Lung (tissue), 12 donors: ENCODE data around the gene OXCT2. TPM values are rescaled to one million over a fixed set of nuclear protein-coding genes. Genes with fewer than 3 reads are reported as not detected.

Source experiments
- ATAC-seq: fragments of 200-7000 bp; cut with Tn5 transposase; one replicate; pipeline ENCODE4 v1.9.1; 2020; ENCODE audit warnings: moderate number of reproducible peaks; ENCODE audit not compliant: insufficient read depth, low FRiP score
- DNase-seq, 3 donors: peaks; one replicate each; pipeline ENCODE4 v3.0.0-alpha.2; 2013 to 2017
- H3K27ac ChIP-seq, 2 donors: one replicate each; pipeline ENCODE4 v1.5.1; 2013; ENCODE audit warnings: mild to moderate bottlenecking in 2 of 2, moderate library complexity in 2 of 2, control low read depth in 1 of 2, inconsistent platforms in 1 of 2, low read depth in 1 of 2, low read length in 1 of 2
- H3K27me3 ChIP-seq, 3 donors: one replicate each; pipeline ENCODE4 v1.5.1; 2013; ENCODE audit warnings: low read length in 2 of 3; ENCODE audit not compliant: control insufficient read depth in 3 of 3, insufficient read depth in 3 of 3
- H3K36me3 ChIP-seq, 4 donors: one replicate each; pipeline ENCODE4 v1.5.1; 2013; ENCODE audit warnings: low read length in 4 of 4, mild to moderate bottlenecking in 1 of 4, moderate library complexity in 1 of 4; ENCODE audit not compliant: control insufficient read depth in 4 of 4, insufficient read depth in 4 of 4
- H3K4me1 ChIP-seq, 5 donors: one replicate each; pipeline ENCODE4 v1.5.1; 2013; ENCODE audit warnings: low read length in 5 of 5, mild to moderate bottlenecking in 2 of 5, moderate library complexity in 1 of 5; ENCODE audit not compliant: control insufficient read depth in 5 of 5, insufficient read depth in 5 of 5
- H3K4me3 ChIP-seq: one replicate; pipeline ENCODE4 v1.5.1; 2013; ENCODE audit warnings: mild to moderate bottlenecking, control low read depth, moderate library complexity
- H3K9ac ChIP-seq, 2 donors: one replicate each; pipeline ENCODE4 v1.5.1; 2013; ENCODE audit warnings: low read length in 2 of 2, control low read depth in 1 of 2; ENCODE audit not compliant: insufficient read depth in 1 of 2
- H3K9me3 ChIP-seq, 4 donors: one replicate each; pipeline ENCODE4 v1.5.1; 2013; ENCODE audit warnings: low read length in 3 of 4, mild to moderate bottlenecking in 1 of 4, moderate library complexity in 1 of 4; ENCODE audit not compliant: control insufficient read depth in 4 of 4, insufficient read depth in 3 of 4
- CTCF ChIP-seq: IDR thresholded peaks from 2 replicates; pipeline ENCODE4 v1.5.1; 2012; ENCODE audit warnings: mild to moderate bottlenecking; ENCODE audit errors: control extremely low read depth, extremely low read depth
- WGBS, 2 donors: extraction: QIAGEN DNeasy Blood & Tissue Kit; methylation state at CpG; one replicate each; pipeline ENCODE4 v1.1.7; 2013; 5-methylcytosine and 5-hydroxymethylcytosine counted together
- polyA plus RNA-seq, 2 donors: library from polyadenylated mRNA; stranded (reverse); fragments of 200-250 nt; gene quantifications; one replicate each; pipeline ENCODE4 v1.2.1, GENCODE V29; 2013
- total RNA-seq, 2 donors: library from RNA; depleted of rRNA in 1 of 2; stranded (reverse); fragments of >200 nt in 1 of 2; gene quantifications; one replicate each; pipeline ENCODE4 v1.2.1, GENCODE V29; 2014 to 2021
- donor health status: control.
- donor health status: control.
- donor health status: Bipolar disorder and iron deficiency.
- donor health status: healthy.
- donor health status: DM: yes; HTN: yes; CAD: no.

OXCT2 gene
- total and polyA plus RNA-seq, 4 donors, result 0.17 to 0.95 (median 0.48) TPM

- peaks cover 0 to 2% (median 0%) of the 10 kb centered on the region in 4 donors for H3K9me3 ChIP-seq
- WGBS, 2 donors, result 89 to 91% methylated on average over 2 of the region's 2 CpGs
- DNase-seq, result no peak
- H3K27ac ChIP-seq, result no peak overlapping the region
- no peak overlapping the region for H3K9ac ChIP-seq
- H3K27me3 ChIP-seq, result no peaks in the 10 kb centered on the region
- H3K36me3 ChIP-seq, result no peaks in the 10 kb centered on the region
- no peak for TF ChIP-seq CTCF
- no peak overlapping the region for H3K4me3 ChIP-seq
- ATAC-seq, result no peak
- H3K4me1 ChIP-seq, result no peaks in the 10 kb centered on the region
Measured at GRCh38 chr1:39805385-39805784, 34.2 kb upstream of the OXCT2 start.

GRCh38 chr1:39802496-39803260 is 31.5 kb upstream of the OXCT2 start:
- no peak overlapping the region for H3K4me3 ChIP-seq
- no peaks in the 10 kb centered on the region for H3K27me3 ChIP-seq
- ATAC-seq (no peak), DNase-seq (no peak)
- H3K9ac ChIP-seq, result no peak overlapping the region
- peaks cover 0 to 2% (median 0%) of the 10 kb centered on the region in 4 donors for H3K9me3 ChIP-seq
- 72 to 73% methylated on average over 14 of the region's 14 CpGs for WGBS, 2 donors
- peaks cover 0 to 3% (median 0%) of the 10 kb centered on the region in 5 donors for H3K4me1 ChIP-seq
- H3K27ac ChIP-seq, result no peak overlapping the region
- H3K36me3 ChIP-seq, result no peaks in the 10 kb centered on the region
- TF ChIP-seq CTCF, result no peak

- DNase-seq, result no peak
- Histone ChIP-seq H3K27ac (no peak overlapping the region), H3K9me3 (no peaks in the 10 kb centered on the region), H3K36me3 (no peaks in the 10 kb centered on the region), H3K27me3 (no peaks in the 10 kb centered on the region), H3K4me3 (no peak overlapping the region), H3K9ac (no peak overlapping the region), H3K4me1 (peaks cover 0 to 3% (median 0%) of the 10 kb centered on the region in 5 donors)
- WGBS, 2 donors, result 37 to 65% methylated on average over 3 of the region's 3 CpGs
- ATAC-seq, result no peak
- no peak for TF ChIP-seq CTCF
Measured at GRCh38 chr1:39800471-39800835, 29.3 kb upstream of the OXCT2 start.
